CD14-positive monocyte (primary cell): ENCODE measurements around the gene PPP3R1. TPM values are rescaled to one million over a fixed set of nuclear protein-coding genes. Genes with fewer than 3 reads are reported as not detected.

Source experiments
- DNase-seq, 3 donors: peaks; one replicate each; pipeline ENCODE4 v3.0.0-alpha.2; 2011 to 2022
- H2AFZ ChIP-seq: 2 replicates; pipeline ENCODE4 v1.6.0; 2012; ENCODE audit warnings: mild to moderate bottlenecking, low read depth, low read length, inconsistent platforms; ENCODE audit not compliant: insufficient read depth, poor library complexity, severe bottlenecking
- H3K27ac ChIP-seq, 2 donors: 1 replicate in 1 of 2; 2 replicates in 1 of 2; pipeline ENCODE4 v1.5.1; 2012 to 2013; ENCODE audit warnings: low read length in 2 of 2, control low read depth in 1 of 2, inconsistent platforms in 1 of 2, low read depth in 1 of 2, mild to moderate bottlenecking in 1 of 2
- H3K27me3 ChIP-seq, 2 donors: one replicate each; pipeline versions ENCODE4 v1.6.0 to v1.6.1; 2011 to 2013; ENCODE audit warnings: low read length in 2 of 2; ENCODE audit not compliant: control insufficient read depth in 2 of 2, insufficient read depth in 2 of 2
- H3K36me3 ChIP-seq, 2 donors: replicated peaks in 1 of 2; 1 replicate in 1 of 2; 2 replicates in 1 of 2; pipeline versions ENCODE4 v1.5.1 to v1.6.1; 2012 to 2013; ENCODE audit warnings: low read length in 2 of 2, control low read depth in 1 of 2, inconsistent platforms in 1 of 2, mild to moderate bottlenecking in 1 of 2; ENCODE audit not compliant: insufficient read depth in 2 of 2, control insufficient read depth in 1 of 2
- H3K4me1 ChIP-seq, 2 donors: 1 replicate in 1 of 2; 2 replicates in 1 of 2; pipeline versions ENCODE4 v1.5.1 to v1.6.1; 2012 to 2013; ENCODE audit warnings: low read length in 2 of 2, control low read depth in 1 of 2, inconsistent platforms in 1 of 2, mild to moderate bottlenecking in 1 of 2, moderate library complexity in 1 of 2; ENCODE audit not compliant: insufficient read depth in 2 of 2, control insufficient read depth in 1 of 2
- H3K4me2 ChIP-seq: replicated peaks from 2 replicates; pipeline ENCODE3; 2012; ENCODE audit warnings: low read length, moderate library complexity, mild to moderate bottlenecking; ENCODE audit not compliant: poor library complexity, severe bottlenecking; ENCODE audit errors: extremely low read depth
- H3K4me3 ChIP-seq, 3 experiments: fragments of 200-600 bp in 1 of 3; sonication (generic) in 1 of 3; replicated peaks in 1 of 3; 1 replicate in 2 of 3; 2 replicates in 1 of 3; pipeline ENCODE4 v1.5.1; 2011 to 2013; ENCODE audit warnings: low read length in 3 of 3, mild to moderate bottlenecking in 3 of 3, control low read depth in 2 of 3, low read depth in 2 of 3, inconsistent platforms in 1 of 3, moderate library complexity in 1 of 3
- H3K79me2 ChIP-seq: 2 replicates; pipeline ENCODE4 v1.6.0; 2012; ENCODE audit warnings: mild to moderate bottlenecking, control low read depth, inconsistent platforms, low read length, moderate library complexity; ENCODE audit not compliant: insufficient read depth
- H3K9ac ChIP-seq: 2 replicates; pipeline ENCODE4 v1.6.0; 2017; ENCODE audit warnings: low read length, mild to moderate bottlenecking; ENCODE audit not compliant: insufficient read depth, poor library complexity, severe bottlenecking
- H3K9me3 ChIP-seq, 2 donors: replicated peaks in 1 of 2; 1 replicate in 1 of 2; 2 replicates in 1 of 2; pipeline versions ENCODE4 v1.5.1 to v1.6.1; 2012 to 2013; ENCODE audit warnings: low read length in 2 of 2, control low read depth in 1 of 2; ENCODE audit not compliant: control insufficient read depth in 1 of 2, insufficient read depth in 1 of 2
- H4K20me1 ChIP-seq: 2 replicates; pipeline ENCODE4 v1.6.0; 2012; ENCODE audit warnings: mild to moderate bottlenecking, low read length, control low read depth, moderate library complexity; ENCODE audit not compliant: insufficient read depth
- H3K27ac Mint-ChIP-seq, 7 donors: one replicate each; pipeline ENCODE4 v1.8.0; 2020; ENCODE audit warnings: mild to moderate bottlenecking in 7 of 7, mixed read lengths in 7 of 7, moderate library complexity in 6 of 7, inconsistent platforms in 2 of 7
- H3K27me3 Mint-ChIP-seq, 3 donors: one replicate each; pipeline ENCODE4 v1.8.0; 2021 to 2022; ENCODE audit warnings: low read depth in 3 of 3, mild to moderate bottlenecking in 3 of 3, mixed read lengths in 3 of 3, moderate library complexity in 3 of 3, inconsistent platforms in 1 of 3
- H3K36me3 Mint-ChIP-seq, 2 donors: one replicate each; pipeline ENCODE4 v1.8.0; 2020; ENCODE audit warnings: mixed read lengths in 2 of 2, inconsistent platforms in 1 of 2, mild to moderate bottlenecking in 1 of 2
- H3K4me1 Mint-ChIP-seq: one replicate; pipeline ENCODE4 v1.8.0; 2020; ENCODE audit warnings: mild to moderate bottlenecking, mixed read lengths
- H3K4me3 Mint-ChIP-seq, 2 donors: one replicate each; pipeline ENCODE4 v1.8.0; 2020; ENCODE audit warnings: mild to moderate bottlenecking in 2 of 2, mixed read lengths in 2 of 2, moderate library complexity in 1 of 2
- H3K9me3 Mint-ChIP-seq, 7 donors: one replicate each; pipeline ENCODE4 v1.8.0; 2020 to 2022; ENCODE audit warnings: mixed read lengths in 7 of 7, mild to moderate bottlenecking in 6 of 7, moderate library complexity in 6 of 7, inconsistent platforms in 2 of 7
- CTCF ChIP-seq: fragments of 200-600 bp; IDR thresholded peaks from one replicate; pipeline ENCODE4 v1.8.0; 2022; ENCODE audit warnings: antibody characterized with exemption, mild to moderate bottlenecking
- WGBS: methylation state at CpG from one replicate; pipeline ENCODE4 v1.1.5; 2013; ENCODE audit warnings: missing lambda C conversion rate; ENCODE audit not compliant: insufficient coverage; 5-methylcytosine and 5-hydroxymethylcytosine counted together
- intact Hi-C, 2 donors: fragments of 100-400 bp; cut with micrococcal nuclease; formaldehyde crosslinking; loops; one replicate each; pipeline versions ENCODE4 v1.15.0 to v1.15.1; 2023
- polyA plus RNA-seq, 3 donors: library from polyadenylated mRNA; depleted of rRNA in 1 of 3; unstranded in 2 of 3; stranded (reverse) in 1 of 3; fragments of 300-500 nt in 2 of 3; fragments of >200 nt in 1 of 3; fragmentation: Illumina TruSeq in 2 of 3; gene quantifications; 1 replicate in 2 of 3; 2 replicates in 1 of 3; pipeline ENCODE4 v1.2.3, GENCODE V29; 2012 to 2021

PPP3R1 gene
- polyA plus RNA-seq, 3 donors: 8.7 to 32.6 (median 10.7) TPM

- Histone ChIP-seq H3K4me3 (no peak overlapping the region), H3K4me2 (no peak overlapping the region), H4K20me1 (no peaks in the 10 kb centered on the region), H3K27me3 (no peaks in the 10 kb centered on the region), H3K79me2 (no peaks in the 10 kb centered on the region), H3K27ac (no peak overlapping the region), H3K9ac (no peak overlapping the region), H3K36me3 (no peaks in the 10 kb centered on the region), H3K4me1 (peaks cover 11 to 14% of the 10 kb centered on the region in 2 donors), H2AFZ (no peak overlapping the region), H3K9me3 (no peaks in the 10 kb centered on the region)
- TF ChIP-seq CTCF: peak; percentile 59
- Mint-ChIP-seq H3K27ac (no peak overlapping the region), H3K27me3 (peaks cover 0 to 2% (median 1%) of the 10 kb centered on the region in 3 donors), H3K9me3 (no peaks in the 10 kb centered on the region), H3K4me1 (peaks cover 25% of the 10 kb centered on the region), H3K36me3 (no peaks in the 10 kb centered on the region), H3K4me3 (no peak overlapping the region)
- peak in 2 of 3 donors; percentile 20 to 28 for DNase-seq
- no CpG with 5 or more reads among the region's 3 CpGs for WGBS
- intact Hi-C loops: no loop called here
Measured at GRCh38 chr2:68292108-68292710, 39.9 kb upstream of the PPP3R1 start.

GRCh38 chr2:68291314-68291713 lies 39.0 kb upstream of the PPP3R1 start:
- Mint-ChIP-seq H3K9me3 (no peaks in the 10 kb centered on the region), H3K4me3 (no peak overlapping the region), H3K27me3 (peaks cover 0 to 2% (median 1%) of the 10 kb centered on the region in 3 donors), H3K4me1 (peaks cover 26% of the 10 kb centered on the region), H3K27ac (no peak overlapping the region), H3K36me3 (no peaks in the 10 kb centered on the region)
- no peak for DNase-seq
- Histone ChIP-seq H3K9me3 (no peaks in the 10 kb centered on the region), H2AFZ (no peak overlapping the region), H3K27me3 (no peaks in the 10 kb centered on the region), H3K4me1 (peaks cover 11 to 14% of the 10 kb centered on the region in 2 donors), H3K27ac (no peak overlapping the region), H4K20me1 (no peaks in the 10 kb centered on the region), H3K4me2 (no peak overlapping the region), H3K36me3 (no peaks in the 10 kb centered on the region), H3K4me3 (no peak overlapping the region), H3K79me2 (no peaks in the 10 kb centered on the region), H3K9ac (no peak overlapping the region)
- WGBS: 86% methylated on average over 1 of the region's 6 CpGs
- no peak for TF ChIP-seq CTCF
- intact Hi-C loops: no loop called here
